Neural cell (in vitro differentiated cells): ENCODE measurements around the gene RIMBP3B.
"Not testable (repeated sequence)": the region's sequence is repeated elsewhere in the genome, so short reads cannot be mapped to it uniquely, and the experiment has no call there.

Experiments
- CTCF ChIP-seq: fragments of 450-650 bp; IDR thresholded peaks from 2 replicates; pipeline ENCODE4 v1.5.1; 2014; ENCODE audit warnings: antibody characterized with exemption, mild to moderate bottlenecking, moderate library complexity; ENCODE audit not compliant: poor library complexity, severe bottlenecking
- EP300 ChIP-seq: fragments of 450-650 bp; conservative IDR thresholded peaks from 2 replicates; pipeline ENCODE4 v1.6.1; 2014; ENCODE audit warnings: antibody characterized with exemption, mild to moderate bottlenecking, moderate library complexity; ENCODE audit not compliant: poor library complexity, severe bottlenecking
- EZH2 ChIP-seq: fragments of 200-600, 300-800 bp; shearing (Covaris generic), sonication (generic); IDR thresholded peaks from 2 replicates; pipeline ENCODE4 v1.6.1; 2014; ENCODE audit warnings: antibody characterized with exemption, low read length, borderline replicate concordance, mild to moderate bottlenecking; ENCODE audit not compliant: insufficient read depth, poor library complexity, severe bottlenecking
- POLR2AphosphoS5 ChIP-seq: IDR thresholded peaks from 2 replicates; pipeline ENCODE4 v1.6.1; 2012
- RAD21 ChIP-seq: fragments of 450-650 bp; conservative IDR thresholded peaks from 2 replicates; pipeline ENCODE4 v1.6.1; 2014; ENCODE audit warnings: antibody characterized with exemption, mild to moderate bottlenecking, moderate library complexity
- REST ChIP-seq: IDR thresholded peaks from 2 replicates; pipeline ENCODE4 v1.6.1; 2012; ENCODE audit warnings: borderline replicate concordance
- SMC3 ChIP-seq: fragments of 450-650 bp; conservative IDR thresholded peaks from 2 replicates; pipeline ENCODE4 v1.6.1; 2014; ENCODE audit warnings: antibody characterized with exemption, mild to moderate bottlenecking, moderate library complexity; ENCODE audit not compliant: poor library complexity

- not testable (repeated sequence) for TF ChIP-seq CTCF, EZH2, REST, EP300, SMC3, POLR2AphosphoS5, RAD21
Observed at GRCh38 chr22:21407139-21407538, 23.6 kb downstream of the RIMBP3B start.
